GM12801 (cell line): Measurements from ENCODE around the gene NDUFC1.

Experiments
- TF ChIP-seq, protein P1 (sequence below): IDR thresholded peaks from one replicate; pipeline ENCODE4 v1.5.1; 2011; ENCODE audit warnings: control low read depth; ENCODE audit not compliant: insufficient read length; ENCODE audit errors: extremely low read depth

NDUFC1 gene

DNA sequence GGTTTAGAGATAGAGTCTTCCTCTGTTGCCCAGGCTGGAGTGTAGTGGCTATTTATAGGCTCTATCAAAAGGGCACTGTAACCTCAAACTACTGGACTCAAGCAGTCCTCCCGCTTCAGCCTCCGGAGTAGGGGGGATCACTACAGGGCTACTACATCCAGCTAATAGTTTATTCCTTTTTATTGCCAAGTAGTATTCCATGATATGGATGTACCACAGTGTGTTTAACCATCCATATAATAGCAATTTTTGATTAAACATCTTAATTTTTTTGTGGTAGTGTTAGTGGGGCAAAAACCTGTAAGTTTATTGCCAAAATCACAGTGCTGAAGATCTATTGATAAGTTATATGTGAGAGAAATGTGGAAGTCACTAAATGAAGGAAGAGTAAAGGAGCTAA, 2.6 kb upstream of the NDUFC1 start:
- TF ChIP-seq, protein P1, sequence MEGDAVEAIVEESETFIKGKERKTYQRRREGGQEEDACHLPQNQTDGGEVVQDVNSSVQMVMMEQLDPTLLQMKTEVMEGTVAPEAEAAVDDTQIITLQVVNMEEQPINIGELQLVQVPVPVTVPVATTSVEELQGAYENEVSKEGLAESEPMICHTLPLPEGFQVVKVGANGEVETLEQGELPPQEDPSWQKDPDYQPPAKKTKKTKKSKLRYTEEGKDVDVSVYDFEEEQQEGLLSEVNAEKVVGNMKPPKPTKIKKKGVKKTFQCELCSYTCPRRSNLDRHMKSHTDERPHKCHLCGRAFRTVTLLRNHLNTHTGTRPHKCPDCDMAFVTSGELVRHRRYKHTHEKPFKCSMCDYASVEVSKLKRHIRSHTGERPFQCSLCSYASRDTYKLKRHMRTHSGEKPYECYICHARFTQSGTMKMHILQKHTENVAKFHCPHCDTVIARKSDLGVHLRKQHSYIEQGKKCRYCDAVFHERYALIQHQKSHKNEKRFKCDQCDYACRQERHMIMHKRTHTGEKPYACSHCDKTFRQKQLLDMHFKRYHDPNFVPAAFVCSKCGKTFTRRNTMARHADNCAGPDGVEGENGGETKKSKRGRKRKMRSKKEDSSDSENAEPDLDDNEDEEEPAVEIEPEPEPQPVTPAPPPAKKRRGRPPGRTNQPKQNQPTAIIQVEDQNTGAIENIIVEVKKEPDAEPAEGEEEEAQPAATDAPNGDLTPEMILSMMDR, result no peak

DNA sequence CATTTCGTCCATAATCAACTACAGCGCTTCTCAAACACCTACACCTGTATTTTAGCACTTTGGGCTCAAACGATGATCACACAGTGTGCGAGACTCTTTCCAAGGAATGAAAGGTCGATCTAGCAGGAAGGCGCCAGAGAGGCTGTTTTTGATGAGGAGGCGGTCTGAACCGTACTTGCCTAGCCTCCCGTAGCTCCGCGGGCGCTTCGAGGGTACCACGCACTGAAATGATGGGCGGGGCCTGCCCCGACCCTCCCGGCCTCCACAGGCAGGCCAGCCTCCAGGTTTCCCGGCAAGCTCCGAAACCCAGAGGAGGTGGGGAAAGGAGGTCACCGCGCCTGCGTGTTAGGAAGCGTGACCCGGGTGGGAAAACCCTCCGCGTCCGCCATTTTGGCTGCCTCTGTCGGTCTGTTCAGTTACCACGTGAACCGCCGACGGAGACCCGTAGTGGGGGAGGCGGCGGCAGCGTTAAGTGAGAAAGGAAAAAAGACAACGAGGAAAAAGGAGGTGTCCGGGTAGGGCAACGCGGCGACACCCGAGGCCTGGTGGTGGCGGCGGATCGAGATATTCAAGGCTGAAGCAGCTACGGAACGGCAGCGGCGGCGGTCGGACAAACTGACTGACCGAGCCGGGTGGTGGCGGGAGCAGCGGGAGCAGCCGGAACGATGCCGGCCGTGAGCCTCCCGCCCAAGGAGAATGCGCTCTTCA, 1.0 kb downstream of the NDUFC1 start, which contains the start of gene NAA15:
NAA15 (plus strand) TSS at position 393 of the 708 bp plus-strand sequence; CDS start at position 666, 273 bp downstream.
- TF ChIP-seq, protein P1, result no peak

DNA sequence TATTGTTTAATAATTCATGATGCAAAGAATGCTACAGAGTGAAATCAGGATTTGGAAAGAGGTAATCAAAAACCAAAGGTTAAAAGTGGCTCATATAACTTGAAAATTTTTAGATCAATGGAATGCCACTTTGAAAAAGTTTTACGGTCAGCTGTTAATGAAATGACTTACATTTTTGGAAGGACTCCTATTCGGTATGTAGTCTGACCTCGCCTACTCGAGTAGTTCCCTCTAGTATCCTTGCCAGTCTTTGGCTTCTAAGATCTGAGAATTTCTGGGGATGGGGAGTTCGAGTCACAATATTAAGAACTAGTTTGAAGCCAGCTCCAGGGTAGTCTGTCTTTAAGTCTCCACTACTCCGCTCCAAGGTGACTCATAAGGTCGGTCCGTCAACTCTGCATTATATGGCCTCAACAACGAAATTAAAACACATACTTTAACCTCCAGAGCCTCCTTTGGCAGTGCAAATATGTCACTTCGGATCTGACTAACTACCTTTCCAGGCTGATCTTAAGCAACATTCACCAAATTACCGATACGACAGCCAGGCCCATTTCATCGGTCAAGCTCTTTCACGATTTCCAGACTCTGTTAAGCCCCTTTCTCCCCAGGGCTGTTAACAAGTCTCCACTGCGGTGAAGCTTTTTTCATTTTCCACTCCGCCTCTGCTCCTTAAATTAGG, 1.7 kb downstream of the NDUFC1 start:
- TF ChIP-seq, protein P1, result no peak

DNA sequence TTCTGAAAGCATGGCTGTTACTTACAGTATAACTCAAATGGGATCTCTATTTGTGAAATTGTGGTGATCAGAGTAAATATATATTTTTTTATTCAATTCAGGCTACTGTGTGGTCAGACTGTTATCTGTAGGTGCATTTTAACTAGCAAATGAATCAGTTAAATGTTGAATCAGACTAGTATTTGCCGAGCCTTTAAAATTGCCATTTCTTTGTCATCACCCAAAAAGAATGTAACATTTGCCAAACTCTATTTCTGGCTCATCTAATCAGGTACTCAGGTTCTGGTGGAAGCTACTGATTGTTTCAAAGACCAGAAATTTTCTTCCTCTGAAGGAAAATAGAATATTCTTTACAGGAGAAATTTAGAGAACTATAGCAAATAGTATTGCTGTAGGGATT, 2.7 kb downstream of the NDUFC1 start:
- TF ChIP-seq, protein P1, result no peak

DNA sequence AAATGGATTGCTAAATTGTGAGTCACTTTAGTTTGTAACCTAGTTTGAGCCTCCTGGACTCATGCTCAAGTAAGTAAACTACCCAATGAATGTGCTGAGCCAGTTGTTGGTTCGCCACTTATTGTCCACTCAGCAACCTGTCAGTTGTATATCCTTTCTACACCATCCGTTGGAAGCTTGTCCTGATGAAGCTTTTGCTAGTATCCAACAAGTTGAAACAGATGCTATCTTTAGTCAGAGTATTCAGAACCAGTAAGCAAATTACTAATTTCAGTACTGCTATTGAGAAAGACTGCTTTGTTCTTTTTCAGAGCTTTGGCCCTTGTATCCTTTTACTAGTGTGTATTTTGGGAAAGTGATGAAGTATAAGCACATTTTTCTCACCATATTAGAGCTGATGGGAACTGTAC, 5.3 kb downstream of the NDUFC1 start:
- TF ChIP-seq, protein P1, result no peak

DNA sequence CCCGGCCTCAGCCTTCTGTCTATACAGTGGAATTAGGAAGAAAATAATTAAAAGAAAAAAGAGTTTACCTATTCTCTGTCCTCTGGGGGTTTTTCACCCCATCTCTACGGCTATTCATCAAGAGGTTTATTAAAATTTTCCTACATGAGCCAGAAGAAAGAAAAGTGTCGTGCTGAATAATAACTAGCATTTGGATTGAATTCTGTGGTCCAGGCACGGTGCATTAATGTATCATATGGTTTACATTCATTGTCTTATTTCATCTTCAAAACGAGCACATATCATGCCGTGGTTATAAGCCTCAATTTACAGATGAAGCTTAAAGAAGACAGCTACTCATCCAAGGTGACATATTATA, 6.4 kb downstream of the NDUFC1 start:
- TF ChIP-seq, protein P1, result no peak

DNA sequence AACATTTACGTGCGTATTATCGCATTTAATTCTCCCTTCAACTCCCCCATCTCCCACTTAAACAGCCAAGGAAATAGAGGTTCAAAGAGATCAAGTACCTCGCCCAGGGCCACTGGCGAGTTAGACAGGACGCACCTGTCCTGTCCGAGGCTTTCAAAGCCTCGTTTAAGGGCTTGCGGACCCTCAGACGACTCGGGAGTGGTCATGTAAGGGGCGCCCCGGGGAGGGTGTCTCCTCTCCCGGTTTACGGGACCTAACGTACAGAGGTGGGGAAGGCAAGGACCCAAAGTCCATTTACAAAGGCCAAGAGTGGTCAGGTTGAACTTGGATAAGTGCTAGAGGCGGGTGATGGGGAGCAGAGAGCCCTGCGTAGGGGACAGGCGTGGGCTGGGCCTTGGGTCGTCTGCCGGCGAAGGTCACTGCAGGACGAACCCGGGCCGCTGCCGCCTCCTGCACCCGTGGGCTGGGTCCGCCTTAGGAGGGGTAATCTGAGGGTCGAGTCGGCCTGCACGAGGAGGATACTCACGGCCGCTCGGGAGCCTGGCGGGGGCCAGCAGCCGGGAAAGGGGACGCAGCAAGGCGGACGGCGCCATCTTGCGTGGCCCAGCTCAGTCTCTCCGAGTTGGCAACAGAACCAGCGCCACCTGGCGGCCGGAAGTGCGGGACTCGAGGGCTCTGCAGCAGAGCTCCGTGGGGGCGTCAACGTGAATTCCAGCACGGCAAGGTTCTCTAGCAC, 6.9 kb downstream of the NDUFC1 start:
- TF ChIP-seq, protein P1, result no peak
